ENCODE results near the gene HSD11B2.

The HSD11B2 gene

DNA sequence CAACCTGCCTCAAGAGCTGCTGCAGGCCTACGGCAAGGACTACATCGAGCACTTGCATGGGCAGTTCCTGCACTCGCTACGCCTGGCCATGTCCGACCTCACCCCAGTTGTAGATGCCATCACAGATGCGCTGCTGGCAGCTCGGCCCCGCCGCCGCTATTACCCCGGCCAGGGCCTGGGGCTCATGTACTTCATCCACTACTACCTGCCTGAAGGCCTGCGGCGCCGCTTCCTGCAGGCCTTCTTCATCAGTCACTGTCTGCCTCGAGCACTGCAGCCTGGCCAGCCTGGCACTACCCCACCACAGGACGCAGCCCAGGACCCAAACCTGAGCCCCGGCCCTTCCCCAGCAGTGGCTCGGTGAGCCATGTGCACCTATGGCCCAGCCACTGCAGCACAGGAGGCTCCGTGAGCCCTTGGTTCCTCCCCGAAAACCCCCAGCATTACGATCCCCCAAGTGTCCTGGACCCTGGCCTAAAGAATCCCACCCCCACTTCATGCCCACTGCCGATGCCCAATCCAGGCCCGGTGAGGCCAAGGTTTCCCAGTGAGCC lies 5.8 kb downstream of the HSD11B2 start:
- no peak for DNase-seq

DNA sequence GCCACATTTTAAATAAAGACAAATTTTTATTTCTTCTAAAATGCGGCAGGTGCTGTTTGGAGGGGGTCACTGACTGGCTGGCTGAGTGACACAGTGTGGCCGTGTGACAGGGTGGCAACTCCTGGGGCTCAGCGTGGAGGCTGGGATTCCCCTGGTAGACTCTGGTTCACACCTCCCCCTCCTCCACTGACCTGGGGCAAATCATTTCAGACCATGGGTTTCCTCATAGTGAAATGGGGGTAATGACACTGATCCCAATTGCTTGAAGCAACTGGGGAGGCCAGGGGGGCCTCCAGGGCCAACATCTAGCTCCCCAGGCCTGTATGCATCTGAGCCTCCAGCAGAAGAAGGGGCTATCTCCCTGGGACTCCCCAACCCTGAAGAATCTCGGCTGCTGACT lies 6.6 kb downstream of the HSD11B2 start:
- no peak for DNase-seq

DNA sequence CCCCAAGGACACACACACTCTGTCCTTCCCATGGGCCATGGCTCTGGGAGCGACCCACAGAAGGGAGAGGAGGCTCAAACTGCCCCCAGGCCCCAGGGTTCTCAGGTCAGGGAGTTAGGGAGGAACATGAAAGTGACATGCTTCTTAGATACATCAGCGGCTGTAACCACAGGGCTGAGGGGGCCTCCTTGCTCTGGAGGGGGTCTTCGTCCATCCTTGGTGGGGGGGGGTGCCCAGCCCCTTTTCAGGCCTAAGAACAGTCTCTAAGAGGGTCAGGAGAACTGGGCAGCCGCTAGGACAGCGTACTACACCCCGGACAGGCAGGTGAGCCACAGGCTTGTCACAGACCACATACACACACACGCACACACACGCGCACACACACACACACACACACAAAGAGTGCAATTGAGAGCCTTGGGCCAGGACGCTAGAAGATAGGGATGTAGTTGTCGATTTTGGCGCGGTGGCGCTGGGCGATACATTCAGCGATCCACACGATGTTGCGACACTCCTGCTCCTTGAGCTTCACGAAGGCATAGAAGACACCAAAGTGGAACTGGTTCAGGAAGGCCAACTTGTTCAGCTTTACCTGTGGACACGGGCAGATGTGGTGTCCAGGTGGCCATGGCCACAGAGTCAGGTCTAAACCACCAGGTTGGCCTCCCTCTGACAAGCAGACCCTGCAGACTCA lies 7.3 kb downstream of the HSD11B2 start:
- no peak for DNase-seq

DNA sequence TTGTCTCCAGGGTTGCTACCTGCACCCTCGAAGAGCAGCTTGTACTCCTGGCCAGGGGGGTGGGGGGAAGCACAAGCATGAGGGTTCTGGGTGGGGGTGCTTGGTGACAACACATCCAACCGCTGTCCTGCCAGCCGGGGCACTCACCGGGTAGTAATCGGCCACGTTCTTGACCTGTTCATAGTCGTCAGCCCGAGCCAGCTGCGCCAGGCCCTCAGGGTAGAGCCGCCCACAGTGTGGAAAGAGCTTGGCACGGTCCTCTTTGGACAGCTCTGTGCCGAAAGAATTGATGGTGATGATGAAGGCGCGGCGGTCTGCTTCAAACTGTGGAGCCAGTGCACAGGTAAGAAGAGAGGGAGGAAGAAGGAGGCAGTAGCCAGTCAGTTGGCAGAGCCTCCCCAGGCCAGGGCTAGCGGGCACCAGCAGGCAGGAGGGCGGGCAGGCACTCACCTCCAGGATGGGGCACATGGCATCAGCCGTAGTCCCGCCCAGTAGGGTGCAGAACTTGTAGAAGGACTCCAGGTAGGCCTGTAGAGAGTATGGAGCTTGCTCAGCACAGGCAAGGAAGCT lies 8.0 kb downstream of the HSD11B2 start:
- DNase-seq: no peak

DNA sequence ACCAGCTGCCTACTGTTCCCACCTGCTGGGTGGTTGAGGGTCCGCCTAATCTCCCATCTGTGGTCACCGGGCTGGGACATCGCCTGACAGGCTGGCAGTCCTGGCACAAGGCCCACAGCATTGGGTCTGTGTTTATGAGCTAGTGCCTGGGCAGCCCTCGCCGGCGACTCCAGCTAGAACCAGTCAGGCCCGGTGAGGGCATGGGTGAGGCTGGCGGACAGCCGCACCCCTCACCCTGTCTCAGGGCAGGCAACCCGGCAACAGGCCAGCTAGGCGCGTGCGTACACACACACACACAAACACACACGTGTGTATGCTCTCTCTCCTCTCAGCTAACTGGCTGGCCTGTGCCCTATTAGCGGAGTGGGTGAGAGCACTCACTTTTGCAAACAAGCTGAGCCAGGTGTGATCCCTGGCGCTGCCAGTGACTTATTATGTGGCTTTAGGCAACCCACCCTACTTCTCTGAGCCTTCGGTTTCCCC lies 10.4 kb downstream of the HSD11B2 start:
- no peak for DNase-seq

DNA sequence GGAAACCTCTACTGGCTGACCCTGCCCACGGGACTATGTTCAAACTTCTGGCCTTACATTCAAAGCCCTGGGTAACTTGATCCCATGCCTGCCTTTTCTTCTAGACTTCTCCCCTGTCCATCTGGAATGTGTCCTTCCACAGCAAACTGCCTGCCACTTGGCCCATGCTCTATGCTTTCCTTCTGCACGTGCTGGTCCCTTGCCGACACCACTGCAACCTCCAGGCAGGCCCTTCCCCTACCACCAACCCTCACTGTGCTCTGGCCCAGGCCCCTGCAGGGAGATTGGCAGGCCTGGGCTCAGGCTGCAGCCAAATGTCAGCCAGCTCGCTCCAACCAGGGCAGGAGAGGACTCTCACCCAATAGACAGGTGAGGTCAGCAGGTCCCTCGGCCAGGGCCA lies 11.0 kb downstream of the HSD11B2 start:
- DNase-seq: no peak

DNA sequence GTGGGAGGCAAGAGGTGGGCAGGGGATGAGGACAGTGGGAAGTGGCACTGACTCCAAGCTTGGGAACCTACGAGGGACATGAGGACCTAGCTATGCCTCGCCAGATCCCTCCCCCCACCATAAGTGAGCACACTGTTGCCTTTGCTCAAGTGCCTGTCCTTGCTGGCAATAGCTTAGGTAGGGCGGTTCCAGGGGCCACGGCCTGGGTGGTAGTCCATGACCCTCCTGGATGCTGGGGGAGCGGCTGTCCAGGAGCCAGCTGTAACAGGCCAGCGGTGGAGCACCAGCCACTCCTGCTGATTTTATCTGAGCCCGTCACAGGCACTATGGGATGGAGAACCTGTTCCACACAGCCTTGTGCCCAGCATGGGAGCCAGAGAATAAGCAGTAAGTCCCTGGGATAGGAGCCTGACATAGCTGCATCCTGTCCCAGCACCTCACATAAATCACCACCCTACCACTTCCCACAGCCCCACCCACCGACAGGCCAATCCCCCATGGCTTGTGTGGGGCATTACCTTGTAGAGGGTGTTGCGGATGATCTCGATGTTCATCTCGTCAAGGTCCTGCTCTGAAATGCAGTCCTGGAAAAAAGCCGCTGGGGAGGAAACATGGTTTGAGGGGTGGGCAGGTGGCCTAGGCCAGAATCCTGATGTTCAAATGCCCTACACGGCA lies 11.8 kb downstream of the HSD11B2 start:
- no peak for DNase-seq

DNA sequence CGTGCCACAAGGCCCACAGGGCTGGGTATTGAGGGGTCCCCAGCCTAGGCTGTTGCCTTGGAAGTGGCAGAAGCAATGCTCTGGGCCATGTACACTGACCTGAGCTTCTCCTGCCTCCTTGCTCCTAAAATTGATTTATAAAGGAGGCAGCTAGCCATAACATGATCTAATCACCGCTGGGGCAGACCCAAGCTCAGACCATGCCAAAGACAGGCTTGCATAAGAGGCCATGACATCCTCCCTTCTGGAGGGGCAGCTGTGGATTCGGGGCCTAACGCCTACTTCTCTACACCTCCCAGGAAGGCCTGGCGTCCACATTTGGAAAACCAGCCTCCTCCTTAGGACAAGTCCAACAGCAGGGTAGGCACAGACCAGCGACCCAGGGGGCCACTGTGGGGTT lies 12.3 kb downstream of the HSD11B2 start:
- no peak for DNase-seq

DNA sequence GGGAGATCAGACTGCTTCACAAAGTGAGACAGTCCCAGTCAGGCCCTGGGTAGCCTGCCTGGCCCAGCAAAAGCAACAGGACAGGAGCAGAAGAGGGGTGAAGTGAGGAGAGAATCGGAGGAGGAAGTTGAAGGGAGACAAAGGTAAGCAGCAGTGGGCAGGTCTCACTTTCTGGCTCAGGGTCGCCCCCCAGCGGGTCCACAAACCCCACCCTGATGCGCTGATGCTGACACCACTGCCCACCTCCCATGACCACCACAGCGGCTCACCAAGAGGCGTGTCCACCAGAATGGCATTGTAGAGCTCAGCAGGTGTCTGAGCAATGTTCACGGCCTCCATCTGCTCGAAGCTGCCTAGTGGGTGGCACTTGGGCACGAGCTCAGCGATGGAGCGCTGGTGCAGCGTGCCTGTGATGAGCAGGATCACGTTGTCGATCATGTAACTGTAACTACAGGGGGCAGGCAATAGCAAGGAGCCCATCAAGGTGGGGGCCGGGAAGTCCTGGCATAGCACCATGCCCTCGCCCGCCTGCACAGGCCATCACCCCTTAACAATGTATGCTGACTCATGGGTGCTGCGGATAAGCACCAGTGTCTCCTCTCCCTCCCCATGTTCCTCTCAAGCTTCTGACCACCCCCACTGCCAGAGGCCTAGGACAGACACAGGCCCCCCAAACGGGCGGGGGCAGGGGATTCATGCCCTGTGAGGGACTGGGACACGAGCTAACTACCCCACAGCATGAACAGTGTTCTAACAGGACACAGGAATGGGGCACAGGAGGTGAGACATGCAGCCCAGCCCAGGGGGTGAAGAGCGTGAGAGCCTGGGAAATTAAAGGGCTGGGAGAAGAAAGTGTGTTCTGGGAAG lies 13.6 kb downstream of the HSD11B2 start:
- DNase-seq: no peak

DNA sequence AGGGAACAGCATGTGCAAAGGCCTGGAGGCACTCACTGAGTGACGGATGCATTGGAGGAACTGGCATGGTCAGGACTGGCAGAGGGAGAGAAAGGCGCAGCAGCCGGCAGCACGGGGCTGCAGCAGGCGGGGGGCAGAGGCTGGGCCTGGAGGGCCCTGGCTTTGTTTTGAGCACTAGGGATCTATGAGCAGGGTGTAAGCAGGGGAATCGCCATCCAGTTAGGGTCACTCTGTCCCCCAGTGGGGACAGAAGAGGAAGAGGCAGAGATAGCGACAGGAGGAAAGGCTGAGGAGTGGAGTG lies 14.2 kb downstream of the HSD11B2 start:
- no peak for DNase-seq

DNA sequence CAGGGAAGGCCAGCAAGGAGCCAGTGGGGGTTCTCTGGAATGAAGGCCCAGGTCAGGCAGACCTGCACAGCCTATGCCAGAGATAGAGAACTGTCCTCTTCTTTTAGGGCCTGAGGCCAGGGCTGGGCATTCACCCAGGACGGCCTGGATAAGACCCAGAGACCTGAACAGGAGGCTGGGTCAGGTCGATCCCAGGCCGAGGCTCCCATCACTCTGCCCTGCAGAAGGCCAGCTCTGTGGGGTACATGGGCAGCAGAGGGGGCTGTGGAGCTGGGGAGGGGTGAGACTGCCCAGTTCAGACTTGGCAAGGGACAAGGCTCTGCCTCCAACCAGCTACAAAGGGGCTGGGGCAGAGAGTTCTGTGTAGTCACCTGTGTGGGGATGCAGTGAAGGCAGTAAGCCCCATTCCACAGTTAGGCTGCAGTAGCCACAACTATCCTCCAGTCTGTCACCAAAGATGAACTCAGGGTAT lies 14.6 kb downstream of the HSD11B2 start:
- DNase-seq: no peak

DNA sequence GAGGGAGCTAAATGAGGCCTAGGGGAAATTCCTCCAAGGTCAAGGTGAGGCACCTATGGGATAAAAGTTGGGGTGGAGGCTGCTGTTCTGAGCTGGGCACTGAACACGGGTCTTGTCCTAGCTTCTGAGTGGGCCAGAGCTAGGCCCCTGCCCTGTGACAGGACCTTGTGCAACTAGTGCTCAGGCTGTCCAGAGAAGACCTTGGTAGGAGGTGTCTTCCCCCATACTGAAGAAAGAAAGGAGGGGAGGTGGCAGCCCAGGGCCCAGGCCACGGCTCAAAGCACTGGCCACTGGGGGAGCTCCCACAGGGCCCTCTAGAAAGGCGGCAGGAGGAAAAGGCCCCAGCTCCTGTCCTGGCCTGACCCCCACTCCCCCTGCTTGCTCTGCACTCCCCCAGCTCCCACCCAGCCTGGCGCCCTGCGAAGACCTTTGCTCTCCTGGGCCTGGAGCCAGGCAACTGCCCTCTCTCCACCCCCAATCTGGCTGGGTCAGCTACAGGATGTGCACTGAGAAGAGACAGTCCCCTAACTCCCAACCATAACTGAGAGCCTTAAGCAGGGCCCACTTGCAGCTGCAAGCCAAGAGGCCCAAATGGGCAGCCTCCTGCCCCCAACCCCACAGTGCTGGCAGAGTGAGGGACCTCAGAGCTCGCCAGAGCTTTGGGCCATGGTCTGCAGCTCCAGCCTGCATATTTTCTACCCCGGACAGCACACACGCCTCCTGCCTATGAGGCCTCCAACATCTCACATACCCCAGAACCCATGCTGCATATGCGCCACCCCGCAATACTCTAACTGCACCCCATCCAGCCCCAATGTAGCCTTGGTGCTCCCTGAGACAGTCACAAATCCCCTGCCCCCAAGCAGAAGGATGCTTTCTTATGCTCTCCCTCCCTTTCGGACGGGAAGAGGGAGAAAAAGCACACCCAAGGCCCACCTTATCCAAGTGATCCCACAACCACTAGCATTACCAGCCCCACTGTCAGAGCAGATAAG lies 15.3 kb downstream of the HSD11B2 start:
- DNase-seq: no peak

DNA sequence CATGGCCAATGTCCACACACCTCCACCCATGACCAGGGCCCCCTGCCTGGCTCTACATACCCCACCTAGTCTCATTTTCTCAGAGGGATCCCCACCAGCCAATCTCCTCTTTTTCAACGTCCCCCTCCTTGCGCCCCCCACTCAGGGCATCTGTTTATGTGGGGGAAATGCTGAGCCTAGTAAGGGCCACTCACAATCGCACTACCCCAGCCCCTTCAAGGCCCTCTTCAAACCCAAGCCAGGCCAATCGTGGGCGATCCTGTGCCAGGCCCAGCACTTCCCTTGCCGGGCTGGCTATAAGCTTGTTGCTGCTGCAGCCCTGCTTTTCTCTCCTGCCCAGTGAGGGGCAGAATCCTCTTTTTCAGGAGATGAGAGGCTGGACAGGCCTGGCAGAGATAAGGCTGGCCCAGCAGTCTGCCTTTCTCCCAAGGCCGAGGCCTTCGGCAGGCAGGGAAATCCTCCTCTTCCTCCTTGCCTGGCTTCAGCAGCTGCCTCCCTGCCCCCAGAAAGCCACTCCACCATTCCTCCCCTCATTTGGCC lies 16.1 kb downstream of the HSD11B2 start:
- no peak for DNase-seq

DNA sequence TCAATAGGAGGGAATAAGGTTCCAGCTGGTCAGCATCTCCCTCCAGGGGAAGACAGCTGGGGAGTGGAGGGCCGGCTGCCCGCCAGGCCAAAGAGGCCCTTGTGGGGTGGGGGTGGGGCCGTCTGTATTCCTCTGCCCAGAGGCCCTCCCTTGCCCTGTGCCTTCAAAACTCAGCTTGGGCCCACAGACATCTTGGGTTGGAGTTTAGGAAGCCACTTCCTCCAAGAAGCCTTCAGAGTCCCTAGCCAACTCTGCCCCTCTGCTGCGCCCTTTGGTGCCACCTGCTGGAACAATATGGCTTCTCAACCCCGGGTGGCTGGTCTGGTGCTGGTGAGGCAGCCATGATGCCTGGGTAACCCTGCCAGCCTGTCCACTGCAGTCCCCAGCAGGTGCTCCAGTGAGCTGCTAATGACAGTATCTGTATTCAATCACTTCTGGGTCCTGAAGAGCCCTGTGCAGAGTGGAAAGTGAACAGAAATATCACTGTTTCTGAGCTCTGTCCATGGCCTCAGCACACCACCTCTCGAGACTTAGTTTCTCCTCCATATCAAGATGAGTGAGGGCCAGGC lies 16.7 kb downstream of the HSD11B2 start:
- DNase-seq: peak; percentile 62

DNA sequence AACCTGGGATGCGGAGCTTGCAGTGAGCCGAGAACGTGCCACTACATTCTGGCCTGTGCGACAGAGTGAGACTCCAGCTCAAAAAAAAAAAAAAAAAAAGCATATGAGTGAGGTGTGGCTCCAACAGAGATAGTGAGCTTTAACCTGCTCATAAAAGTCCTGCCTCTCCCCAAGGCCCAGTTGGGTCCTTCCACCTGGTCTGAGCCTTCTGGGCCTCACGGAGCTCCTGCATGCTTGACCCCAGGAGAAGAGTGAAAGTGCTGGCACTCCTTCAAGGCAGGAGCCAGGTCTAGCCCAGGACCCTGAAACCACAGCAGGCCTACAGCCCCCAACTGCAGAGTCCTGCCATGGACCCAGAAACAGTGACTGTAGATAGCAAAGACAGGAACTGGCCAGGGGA lies 17.7 kb downstream of the HSD11B2 start:
- no peak for DNase-seq

DNA sequence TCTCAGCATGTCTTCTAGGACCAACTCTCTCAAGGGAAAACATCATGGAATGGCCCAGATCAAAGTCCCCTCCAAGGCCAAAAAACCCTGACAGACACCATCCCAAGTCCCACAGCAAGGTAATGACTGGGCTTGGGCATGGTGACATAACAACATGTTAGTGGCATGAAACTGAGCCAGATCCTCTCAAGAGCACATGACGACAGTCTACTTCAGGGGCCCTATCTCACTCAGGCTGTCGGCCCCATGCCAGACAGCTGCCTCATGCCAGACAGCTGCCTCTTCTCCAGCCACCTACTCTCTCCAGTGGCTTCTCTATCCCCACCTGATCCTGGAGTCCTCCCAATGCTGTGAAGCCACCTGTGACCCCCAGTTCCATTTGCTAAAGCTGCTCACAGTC lies 18.4 kb downstream of the HSD11B2 start:
- DNase-seq: no peak

DNA sequence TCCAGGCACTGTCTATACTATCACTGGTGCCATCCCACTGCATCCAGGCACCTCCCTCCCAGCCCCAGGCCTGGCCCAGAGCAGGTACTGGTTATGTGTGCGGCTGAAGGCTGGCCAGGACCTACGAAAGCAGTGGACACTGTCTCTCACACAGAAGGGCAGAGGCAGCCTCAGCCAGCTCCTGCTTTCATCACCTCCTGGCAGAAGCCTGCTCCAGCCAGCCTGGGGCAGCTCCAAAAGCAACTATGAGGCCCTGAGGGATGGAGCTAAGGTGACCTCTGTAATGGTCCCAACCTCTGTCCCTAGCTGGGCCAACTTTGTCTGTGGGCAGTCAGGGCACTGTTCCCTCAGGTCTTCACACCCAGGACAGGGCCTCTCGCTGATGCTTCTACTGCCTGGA lies 18.8 kb downstream of the HSD11B2 start:
- DNase-seq: no peak

DNA sequence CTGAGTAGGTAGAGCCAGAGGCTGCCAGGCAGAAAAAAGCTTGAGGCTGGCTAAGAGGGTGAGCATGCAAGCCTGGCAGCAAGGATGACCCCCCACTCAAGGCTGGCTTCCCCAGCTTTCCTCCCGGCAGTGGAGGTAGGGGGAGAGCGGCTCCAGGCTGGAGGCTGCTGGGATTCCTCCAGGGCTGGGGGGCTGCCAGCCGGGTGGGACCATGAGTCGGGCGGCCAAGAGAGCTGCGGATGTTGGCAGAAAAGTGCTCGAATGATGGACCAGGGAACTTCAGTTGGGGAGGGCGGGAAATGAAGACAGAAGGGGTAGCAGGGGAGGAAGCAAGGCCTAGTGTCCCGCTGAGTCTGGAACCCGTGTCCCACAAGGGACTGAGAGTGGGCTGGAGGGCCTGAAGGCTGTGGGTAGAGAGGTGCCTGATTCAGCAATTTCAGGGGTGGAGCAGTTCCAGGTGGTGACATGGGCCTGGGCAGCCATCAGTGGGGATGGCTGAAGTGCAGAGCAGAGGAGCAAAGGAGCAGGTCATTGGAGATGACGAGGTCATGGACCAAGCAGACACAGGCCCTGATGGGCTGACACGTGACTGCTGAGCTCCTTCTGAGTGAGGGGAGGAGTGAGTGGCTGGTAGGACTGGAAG lies 20.3 kb downstream of the HSD11B2 start:
- DNase-seq: no peak

DNA sequence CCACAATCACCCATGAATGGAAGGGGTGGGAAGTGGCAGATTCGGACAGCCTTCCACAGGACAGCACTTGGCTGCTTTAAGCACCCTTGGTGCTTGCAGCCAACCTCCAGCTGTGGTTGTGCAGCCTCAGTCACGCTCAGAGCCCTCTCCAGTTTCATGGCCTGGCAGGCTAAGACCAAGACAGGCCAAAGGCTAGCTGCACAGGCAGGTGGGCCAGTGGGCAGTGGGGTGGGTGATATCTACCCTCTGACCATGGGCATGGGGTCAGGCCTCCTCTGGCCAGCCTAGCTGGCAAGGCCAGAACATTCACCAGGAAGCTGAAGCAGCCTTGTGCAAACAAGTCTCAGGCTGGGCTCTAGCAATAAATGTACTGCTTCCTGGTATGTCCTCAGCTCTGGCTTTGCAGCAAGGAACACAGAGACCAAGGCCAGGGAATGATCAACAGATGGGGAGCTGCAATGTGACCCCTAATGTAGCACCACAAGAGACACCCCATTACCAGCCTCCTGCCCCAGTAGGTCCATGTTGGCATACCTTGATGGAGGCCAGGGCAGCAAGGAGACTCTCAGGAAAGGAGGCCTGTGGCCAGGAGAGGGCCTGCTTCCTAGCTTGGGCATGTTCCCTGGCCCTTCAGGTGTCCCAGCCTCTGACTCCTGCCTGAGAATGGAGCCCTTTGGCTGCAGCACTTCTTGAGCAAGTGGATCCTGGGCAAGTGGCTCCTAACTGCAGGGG lies 20.9 kb downstream of the HSD11B2 start:
- DNase-seq: no peak

DNA sequence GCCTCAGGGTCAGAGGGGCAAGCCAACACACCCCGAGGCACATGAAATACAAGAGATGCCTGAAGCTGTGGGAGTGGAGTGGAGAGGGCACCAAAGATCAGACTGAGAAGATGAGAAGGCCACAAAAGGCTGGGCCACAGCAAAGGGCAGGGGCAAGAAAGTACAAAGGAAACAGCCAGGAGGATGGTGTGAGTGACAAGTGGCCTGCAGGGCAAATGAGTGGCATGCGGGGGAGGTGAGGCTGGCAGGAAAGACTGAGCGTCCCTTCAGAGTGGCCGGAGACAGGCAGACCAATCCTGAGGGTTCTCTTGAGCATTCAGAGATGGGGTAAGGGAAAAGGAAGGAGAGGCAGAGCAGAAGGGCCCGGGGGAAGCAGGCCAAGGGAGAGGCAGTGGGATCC lies 23.2 kb downstream of the HSD11B2 start:
- DNase-seq: no peak

Measured in CD4-positive, alpha-beta T cell treated with Interleukin-15 for 1 hour (primary cell).